ENCODE data around the gene PTCHD4.

PTCHD4 gene

GRCh38 chr6:48075181-48075580 lies 35.8 kb downstream of the PTCHD4 start:
- Histone ChIP-seq H3K4me1 (ENCODE audit: low read depth, poor library complexity, severe bottlenecking) (no peaks in the 10 kb centered on the region), H3K4me3 (IDR thresholded peaks at IDR 0.05; ENCODE audit: insufficient read depth, low read depth, low read length) (no peak overlapping the region), H3K36me3 (ENCODE audit: insufficient read depth) (no peaks in the 10 kb centered on the region), H2AFZ (ENCODE audit: low read depth) (no peak overlapping the region), H3K4me2 (no peak overlapping the region), H3K79me2 (ENCODE audit: insufficient read depth, low read depth) (no peaks in the 10 kb centered on the region), H3K9ac (no peak overlapping the region), H4K20me1 (ENCODE audit: insufficient read depth) (no peaks in the 10 kb centered on the region), H3K27me3 (ENCODE audit: insufficient read depth, low read depth) (no peaks in the 10 kb centered on the region), H3K27ac (no peak overlapping the region)
- TF ChIP-seq, protein P1, sequence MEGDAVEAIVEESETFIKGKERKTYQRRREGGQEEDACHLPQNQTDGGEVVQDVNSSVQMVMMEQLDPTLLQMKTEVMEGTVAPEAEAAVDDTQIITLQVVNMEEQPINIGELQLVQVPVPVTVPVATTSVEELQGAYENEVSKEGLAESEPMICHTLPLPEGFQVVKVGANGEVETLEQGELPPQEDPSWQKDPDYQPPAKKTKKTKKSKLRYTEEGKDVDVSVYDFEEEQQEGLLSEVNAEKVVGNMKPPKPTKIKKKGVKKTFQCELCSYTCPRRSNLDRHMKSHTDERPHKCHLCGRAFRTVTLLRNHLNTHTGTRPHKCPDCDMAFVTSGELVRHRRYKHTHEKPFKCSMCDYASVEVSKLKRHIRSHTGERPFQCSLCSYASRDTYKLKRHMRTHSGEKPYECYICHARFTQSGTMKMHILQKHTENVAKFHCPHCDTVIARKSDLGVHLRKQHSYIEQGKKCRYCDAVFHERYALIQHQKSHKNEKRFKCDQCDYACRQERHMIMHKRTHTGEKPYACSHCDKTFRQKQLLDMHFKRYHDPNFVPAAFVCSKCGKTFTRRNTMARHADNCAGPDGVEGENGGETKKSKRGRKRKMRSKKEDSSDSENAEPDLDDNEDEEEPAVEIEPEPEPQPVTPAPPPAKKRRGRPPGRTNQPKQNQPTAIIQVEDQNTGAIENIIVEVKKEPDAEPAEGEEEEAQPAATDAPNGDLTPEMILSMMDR (conservative IDR thresholded peaks at IDR 0.05; ENCODE audit: low read depth, low read length), result no peak

DNA sequence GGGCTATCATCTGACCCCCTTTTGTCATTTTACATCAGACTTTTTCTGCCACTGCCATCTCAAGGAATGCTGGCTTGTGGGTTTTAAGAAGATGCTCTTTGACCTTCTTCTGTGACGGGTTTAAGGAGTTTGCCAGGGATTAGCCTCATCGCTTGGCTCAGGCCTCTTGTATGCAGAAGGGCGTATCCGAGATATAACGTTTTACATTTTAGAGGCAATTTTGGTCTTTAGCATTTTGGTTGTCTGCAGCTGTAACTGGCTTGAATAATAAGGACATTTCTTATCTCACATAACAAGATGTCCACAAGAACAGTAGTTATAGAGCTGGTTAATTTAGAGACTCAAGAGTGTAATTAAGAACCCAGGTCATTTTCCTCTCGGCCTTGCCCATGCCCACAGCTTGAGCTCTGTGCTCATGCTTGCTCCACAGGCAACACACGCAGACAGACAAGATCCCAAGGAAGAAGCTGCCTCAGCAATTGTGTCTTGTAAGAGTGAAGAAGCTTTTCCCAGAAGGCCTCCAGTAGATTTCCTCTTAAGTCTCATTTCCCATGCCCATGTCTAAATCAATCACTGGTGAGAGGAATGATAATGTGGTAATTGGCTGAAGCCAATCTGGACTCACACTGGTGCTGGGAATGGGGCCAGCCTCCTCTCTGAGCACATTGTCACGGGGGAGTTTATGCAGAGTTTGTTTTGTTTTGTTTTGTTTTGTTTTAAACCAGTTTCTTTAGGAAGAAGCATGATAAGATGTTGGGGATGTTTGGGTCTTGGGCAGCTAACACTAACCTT lies 36.8 kb downstream of the PTCHD4 start:
- Histone ChIP-seq H3K27me3 (ENCODE audit: insufficient read depth, low read depth) (no peaks in the 10 kb centered on the region), H3K4me3 (IDR thresholded peaks at IDR 0.05; ENCODE audit: insufficient read depth, low read depth, low read length) (no peak overlapping the region), H3K4me2 (no peak overlapping the region), H3K79me2 (ENCODE audit: insufficient read depth, low read depth) (no peaks in the 10 kb centered on the region), H3K27ac (no peak overlapping the region), H3K9ac (no peak overlapping the region), H3K4me1 (ENCODE audit: low read depth, poor library complexity, severe bottlenecking) (no peaks in the 10 kb centered on the region), H2AFZ (ENCODE audit: low read depth) (no peak overlapping the region), H4K20me1 (ENCODE audit: insufficient read depth) (no peaks in the 10 kb centered on the region), H3K36me3 (ENCODE audit: insufficient read depth) (no peaks in the 10 kb centered on the region)
- TF ChIP-seq, protein P1 (conservative IDR thresholded peaks at IDR 0.05; ENCODE audit: low read depth, low read length), result no peak

DNA sequence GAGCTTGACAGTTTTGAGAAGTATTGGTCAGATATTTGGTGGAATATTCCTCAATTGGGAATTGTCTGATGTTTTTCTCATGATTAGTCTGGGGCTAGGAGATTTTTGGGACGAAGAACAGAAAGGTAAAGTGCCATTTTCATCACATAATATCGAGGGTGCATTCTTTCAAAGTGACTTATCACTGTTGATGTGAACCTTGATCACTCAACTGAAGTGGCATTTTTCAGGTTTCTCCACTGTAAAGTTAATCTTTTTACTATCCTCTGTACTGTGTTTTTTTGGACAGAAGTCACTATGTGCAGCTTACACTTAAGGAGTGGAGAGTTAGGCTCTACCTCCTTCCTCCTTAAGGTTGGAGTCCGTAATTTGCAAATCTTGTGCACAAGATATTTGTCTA lies 39.2 kb downstream of the PTCHD4 start:
- TF ChIP-seq, protein P1 (conservative IDR thresholded peaks at IDR 0.05; ENCODE audit: low read depth, low read length), result no peak
- Histone ChIP-seq H3K36me3 (ENCODE audit: insufficient read depth) (no peaks in the 10 kb centered on the region), H3K4me2 (no peak overlapping the region), H2AFZ (ENCODE audit: low read depth) (no peak overlapping the region), H4K20me1 (ENCODE audit: insufficient read depth) (no peaks in the 10 kb centered on the region), H3K4me1 (ENCODE audit: low read depth, poor library complexity, severe bottlenecking) (no peaks in the 10 kb centered on the region), H3K27me3 (ENCODE audit: insufficient read depth, low read depth) (no peaks in the 10 kb centered on the region), H3K4me3 (IDR thresholded peaks at IDR 0.05; ENCODE audit: insufficient read depth, low read depth, low read length) (no peak overlapping the region), H3K79me2 (ENCODE audit: insufficient read depth, low read depth) (no peaks in the 10 kb centered on the region), H3K9ac (no peak overlapping the region), H3K27ac (no peak overlapping the region)

GRCh38 chr6:48069280-48069679 lies 41.7 kb downstream of the PTCHD4 start:
- no peaks in the 10 kb centered on the region for H3K36me3 ChIP-seq (ENCODE audit: insufficient read depth)
- no peak overlapping the region for H3K9ac ChIP-seq
- no peak overlapping the region for H3K27ac ChIP-seq
- no peak overlapping the region for H3K4me2 ChIP-seq
- no peak overlapping the region for H3K4me3 ChIP-seq (IDR thresholded peaks at IDR 0.05; ENCODE audit: insufficient read depth, low read depth, low read length)
- H2AFZ ChIP-seq (ENCODE audit: low read depth), result no peak overlapping the region
- H3K4me1 ChIP-seq (ENCODE audit: low read depth, poor library complexity, severe bottlenecking), result no peaks in the 10 kb centered on the region
- H3K27me3 ChIP-seq (ENCODE audit: insufficient read depth, low read depth), result no peaks in the 10 kb centered on the region
- TF ChIP-seq, protein P1 (conservative IDR thresholded peaks at IDR 0.05; ENCODE audit: low read depth, low read length), result no peak
- H3K79me2 ChIP-seq (ENCODE audit: insufficient read depth, low read depth), result no peaks in the 10 kb centered on the region
- H4K20me1 ChIP-seq (ENCODE audit: insufficient read depth), result no peaks in the 10 kb centered on the region
